ENCODE measurements around the gene HAAO.
"Not testable (repeated sequence)": the region's sequence is repeated elsewhere in the genome, so short reads cannot be mapped to it uniquely, and the experiment has no call there.

HAAO gene

DNA sequence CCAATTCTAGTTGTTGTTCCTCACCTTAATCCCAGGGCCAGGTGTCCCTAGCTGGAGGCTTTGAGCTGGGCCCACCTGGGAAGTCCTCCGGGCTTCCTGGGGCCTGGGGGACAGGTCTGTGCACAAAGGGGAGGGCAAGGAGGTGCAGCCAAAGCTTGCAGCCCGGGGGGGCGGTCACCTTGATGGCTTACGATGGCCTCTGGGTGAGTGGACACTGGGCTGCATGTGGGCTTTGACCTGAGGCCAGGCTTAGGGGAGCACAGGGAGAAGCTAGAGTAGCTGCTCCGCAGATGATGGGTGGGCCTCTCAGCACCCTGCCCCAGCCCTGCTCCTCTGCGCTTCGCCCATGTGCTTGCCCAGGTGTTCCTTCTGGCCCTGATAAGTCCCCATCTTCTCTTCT lies 41.8 kb upstream of the HAAO start:
- no peak overlapping the region for H3K4me3 ChIP-seq (ENCODE audit: low read length)
- DNase-seq (ENCODE audit: low read depth) = no peak
- TF ChIP-seq CTCF (conservative IDR thresholded peaks at IDR 0.05; ENCODE audit: low read length) = no peak

GRCh38 chr2:42832289-42832634 lies 39.9 kb upstream of the HAAO start:
- no peak for TF ChIP-seq CTCF (conservative IDR thresholded peaks at IDR 0.05; ENCODE audit: low read length)
- H3K4me3 ChIP-seq (ENCODE audit: low read length) = no peak overlapping the region
- DNase-seq (ENCODE audit: low read depth) = no peak

- H3K4me3 ChIP-seq (ENCODE audit: low read length); DNase-seq (ENCODE audit: low read depth): not testable (repeated sequence)
Observed at GRCh38 chr2:42831575-42832288, 39.3 kb upstream of the HAAO start.

DNA sequence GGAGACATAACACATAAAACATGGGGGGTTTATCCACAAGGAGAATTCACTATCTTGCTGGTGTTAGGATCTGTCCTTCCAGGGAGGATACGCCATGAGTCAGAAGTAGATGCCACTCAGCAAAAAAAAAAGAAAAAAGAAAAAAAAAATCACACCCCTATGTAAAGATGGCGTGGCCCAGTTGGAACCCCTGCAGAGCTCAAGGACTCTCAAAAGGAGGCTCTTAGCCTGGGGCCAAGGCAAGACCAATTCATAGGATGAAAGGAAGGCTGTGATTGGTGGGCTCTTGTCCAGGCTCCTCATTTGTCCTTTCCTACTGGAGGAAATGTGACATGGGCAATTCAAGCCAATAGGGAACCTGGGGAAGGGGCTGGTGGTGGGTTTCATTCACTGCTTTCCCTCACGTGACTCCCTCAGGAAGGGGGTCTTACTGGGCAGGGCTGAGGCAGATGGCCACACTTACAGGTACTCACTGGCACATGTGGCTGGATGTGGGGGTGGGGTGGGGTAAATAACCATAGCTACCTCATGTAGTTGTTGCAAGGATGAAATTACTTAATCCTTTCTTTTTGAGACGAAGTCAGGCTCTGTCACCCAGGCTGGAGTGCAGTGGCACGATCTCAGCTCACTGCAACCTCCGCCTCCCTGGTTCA lies 38.7 kb upstream of the HAAO start:
- H3K4me3 ChIP-seq (ENCODE audit: low read length) = no peak overlapping the region
- no peak for TF ChIP-seq CTCF (conservative IDR thresholded peaks at IDR 0.05; ENCODE audit: low read length)
- DNase-seq (ENCODE audit: low read depth) = no peak

DNA sequence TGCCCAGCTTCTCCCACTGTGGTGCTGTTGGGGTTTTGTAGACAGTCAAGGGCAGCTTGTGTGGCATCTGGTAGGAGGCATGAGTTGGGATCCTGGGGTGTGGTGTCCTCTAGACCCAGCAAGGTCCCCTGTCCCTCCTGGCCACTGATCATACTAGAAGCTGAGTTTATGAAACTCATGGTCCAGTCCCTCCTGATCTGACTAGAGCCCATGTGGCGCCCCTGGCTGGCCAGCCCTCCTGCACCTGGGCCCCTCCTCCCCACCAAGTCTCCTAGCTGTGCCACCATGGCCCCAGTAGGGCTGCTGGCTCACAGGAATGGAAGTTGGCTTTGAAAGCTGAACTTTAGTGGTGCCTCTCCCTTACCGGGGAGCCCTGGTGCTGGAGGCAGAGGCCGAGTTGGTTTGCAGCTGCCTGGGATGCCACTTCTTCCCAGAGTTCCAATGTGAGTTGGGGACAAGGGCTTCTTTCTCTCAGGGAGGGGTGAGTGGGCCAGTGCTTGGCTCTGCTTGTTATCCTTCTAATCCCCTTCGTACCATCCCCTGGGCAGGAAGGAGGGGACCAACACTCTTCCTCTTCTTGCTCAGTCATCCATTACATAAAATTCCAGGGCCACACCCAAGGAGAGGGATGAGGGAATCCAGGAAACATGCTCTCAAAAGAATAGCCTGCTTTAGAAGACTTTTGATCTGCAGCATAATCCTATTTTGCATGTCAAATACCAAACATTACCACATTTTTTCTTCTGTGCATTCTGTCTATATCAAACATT lies 37.5 kb upstream of the HAAO start:
- H3K4me3 ChIP-seq (ENCODE audit: low read length) = no peak overlapping the region
- TF ChIP-seq CTCF (conservative IDR thresholded peaks at IDR 0.05; ENCODE audit: low read length) = no peak
- DNase-seq (ENCODE audit: low read depth) = no peak

- no peak overlapping the region for H3K4me3 ChIP-seq (ENCODE audit: low read length)
- peak; percentile 66 for DNase-seq (ENCODE audit: low read depth)
- peak; percentile 84 for TF ChIP-seq CTCF (conservative IDR thresholded peaks at IDR 0.05; ENCODE audit: low read length)
Observed at GRCh38 chr2:42828487-42829425, 36.4 kb upstream of the HAAO start.
